ENCODE measurements around the gene FOXP1. TPM values are rescaled to one million over a fixed set of nuclear protein-coding genes. Genes with fewer than 3 reads are reported as not detected.

FOXP1 gene
- polyA plus RNA-seq, 1 donor from 2014 or later: 5.6 TPM

DNA sequence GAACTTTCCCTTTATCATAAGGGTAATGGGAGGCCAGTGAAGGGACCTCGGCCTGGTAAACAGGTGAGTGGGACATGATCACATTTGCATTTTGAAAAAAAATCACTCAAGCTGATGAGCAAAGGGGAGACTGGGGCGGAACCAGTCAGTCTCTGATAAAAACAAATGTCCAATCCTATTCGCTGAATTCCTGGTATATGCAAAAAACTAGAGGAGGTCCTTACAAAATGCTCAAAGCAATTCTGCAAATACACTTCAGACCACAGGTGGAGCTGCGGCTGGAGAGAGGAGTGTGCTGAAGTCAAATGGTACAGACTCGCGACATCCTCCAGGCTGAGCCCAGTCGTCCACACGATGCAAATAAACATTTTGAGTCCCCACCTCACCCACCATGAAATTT lies 166.7 kb downstream of the FOXP1 start:
- no peaks in the 10 kb centered on the region for H3K36me3 ChIP-seq (ENCODE audit: insufficient read depth, low read length)
- no peaks in the 10 kb centered on the region for H3F3A ChIP-seq (ENCODE audit: insufficient read depth, low read length, poor library complexity, severe bottlenecking)
- H3K9me3 ChIP-seq (ENCODE audit: low read length): no peaks in the 10 kb centered on the region
- no peaks in the 10 kb centered on the region for H3K27me3 ChIP-seq (ENCODE audit: insufficient read depth, low read depth, low read length)
- H3K4me2 ChIP-seq (ENCODE audit: low read length): no peak overlapping the region
- H3K79me2 ChIP-seq (replicated peaks; ENCODE audit: insufficient read depth, low read length): no peaks in the 10 kb centered on the region
- H2AFZ ChIP-seq (ENCODE audit: low read depth, low read length): no peak overlapping the region
- no peaks in the 10 kb centered on the region for H4K20me1 ChIP-seq (ENCODE audit: insufficient read depth)
- TF ChIP-seq RAD21 (conservative IDR thresholded peaks at IDR 0.05) (no peak), EZH2 (IDR thresholded peaks at IDR 0.05; ENCODE audit: borderline replicate concordance, insufficient read depth, low read length, poor library complexity, severe bottlenecking) (no peak)
- no peaks in the 10 kb centered on the region for H3K9me2 ChIP-seq (ENCODE audit: insufficient read depth, low read length)
- H3K4me3 ChIP-seq (ENCODE audit: low read length): no peak overlapping the region
- no peak overlapping the region for H3K9ac ChIP-seq (ENCODE audit: low read length)
- H3K27ac ChIP-seq (ENCODE audit: low read length): no peak overlapping the region

DNA sequence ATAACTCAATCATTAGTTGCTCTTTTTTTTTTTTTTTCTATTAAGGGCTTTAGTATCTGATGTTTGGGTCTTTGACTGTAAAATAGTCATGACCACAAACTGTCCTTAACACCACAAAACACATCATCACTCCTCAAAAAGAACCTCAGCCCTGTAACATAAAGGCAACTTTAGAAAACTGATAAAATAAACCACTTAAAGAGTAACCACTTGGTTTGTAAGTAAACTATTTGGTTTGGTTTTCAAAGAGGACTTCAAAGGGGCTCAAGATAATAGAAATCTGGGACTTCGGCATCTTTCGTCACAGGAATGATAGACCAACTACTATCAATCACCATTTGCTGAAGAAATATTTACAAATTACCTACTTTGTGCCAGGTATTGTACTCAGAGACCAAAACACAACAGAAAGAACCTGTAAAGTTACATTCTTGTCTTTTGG lies 167.8 kb downstream of the FOXP1 start:
- no peaks in the 10 kb centered on the region for H3K9me2 ChIP-seq (ENCODE audit: insufficient read depth, low read length)
- no peaks in the 10 kb centered on the region for H3F3A ChIP-seq (ENCODE audit: insufficient read depth, low read length, poor library complexity, severe bottlenecking)
- no peak overlapping the region for H3K9ac ChIP-seq (ENCODE audit: low read length)
- H3K27ac ChIP-seq (ENCODE audit: low read length): no peak overlapping the region
- no peak overlapping the region for H3K4me2 ChIP-seq (ENCODE audit: low read length)
- no peak overlapping the region for H3K4me3 ChIP-seq (ENCODE audit: low read length)
- H3K27me3 ChIP-seq (ENCODE audit: insufficient read depth, low read depth, low read length): no peaks in the 10 kb centered on the region
- TF ChIP-seq EZH2 (IDR thresholded peaks at IDR 0.05; ENCODE audit: borderline replicate concordance, insufficient read depth, low read length, poor library complexity, severe bottlenecking): no peak
- TF ChIP-seq TAF1 (IDR thresholded peaks at IDR 0.05; ENCODE audit: low read depth): no peak
- TF ChIP-seq, protein P1, sequence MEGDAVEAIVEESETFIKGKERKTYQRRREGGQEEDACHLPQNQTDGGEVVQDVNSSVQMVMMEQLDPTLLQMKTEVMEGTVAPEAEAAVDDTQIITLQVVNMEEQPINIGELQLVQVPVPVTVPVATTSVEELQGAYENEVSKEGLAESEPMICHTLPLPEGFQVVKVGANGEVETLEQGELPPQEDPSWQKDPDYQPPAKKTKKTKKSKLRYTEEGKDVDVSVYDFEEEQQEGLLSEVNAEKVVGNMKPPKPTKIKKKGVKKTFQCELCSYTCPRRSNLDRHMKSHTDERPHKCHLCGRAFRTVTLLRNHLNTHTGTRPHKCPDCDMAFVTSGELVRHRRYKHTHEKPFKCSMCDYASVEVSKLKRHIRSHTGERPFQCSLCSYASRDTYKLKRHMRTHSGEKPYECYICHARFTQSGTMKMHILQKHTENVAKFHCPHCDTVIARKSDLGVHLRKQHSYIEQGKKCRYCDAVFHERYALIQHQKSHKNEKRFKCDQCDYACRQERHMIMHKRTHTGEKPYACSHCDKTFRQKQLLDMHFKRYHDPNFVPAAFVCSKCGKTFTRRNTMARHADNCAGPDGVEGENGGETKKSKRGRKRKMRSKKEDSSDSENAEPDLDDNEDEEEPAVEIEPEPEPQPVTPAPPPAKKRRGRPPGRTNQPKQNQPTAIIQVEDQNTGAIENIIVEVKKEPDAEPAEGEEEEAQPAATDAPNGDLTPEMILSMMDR (IDR thresholded peaks at IDR 0.05; ENCODE audit: poor library complexity, severe bottlenecking): no peak
- TF ChIP-seq RAD21 (conservative IDR thresholded peaks at IDR 0.05): no peak
- no peak for TF ChIP-seq EP300 (conservative IDR thresholded peaks at IDR 0.05; ENCODE audit: poor library complexity, severe bottlenecking)
- no peak for TF ChIP-seq MXI1 (conservative IDR thresholded peaks at IDR 0.05; ENCODE audit: poor library complexity, severe bottlenecking)
- no peak for TF ChIP-seq REST (IDR thresholded peaks at IDR 0.05; ENCODE audit: borderline replicate concordance)
- TF ChIP-seq SMC3 (conservative IDR thresholded peaks at IDR 0.05; ENCODE audit: poor library complexity): no peak
- no peak for TF ChIP-seq POLR2AphosphoS5 (IDR thresholded peaks at IDR 0.05)
- no peaks in the 10 kb centered on the region for H3K9me3 ChIP-seq (ENCODE audit: low read length)
- H4K20me1 ChIP-seq (ENCODE audit: insufficient read depth): no peaks in the 10 kb centered on the region
- H3K36me3 ChIP-seq (ENCODE audit: insufficient read depth, low read length): no peaks in the 10 kb centered on the region
- no peak overlapping the region for H2AFZ ChIP-seq (ENCODE audit: low read depth, low read length)
- no peaks in the 10 kb centered on the region for H3K79me2 ChIP-seq (replicated peaks; ENCODE audit: insufficient read depth, low read length)
